Lower leg skin (tissue), 4 donors: ENCODE results near the gene KCNA1. TPM values are rescaled to one million over a fixed set of nuclear protein-coding genes. Genes with fewer than 3 reads are reported as not detected.

Experiments used
- DNase-seq, 2 donors: peaks; one replicate each; pipeline ENCODE4 v3.0.0-alpha.2; 2019; ENCODE audit warnings: low spot score in 2 of 2
- H3K4me3 ChIP-seq: fragments of 200-600 bp; sonication (generic); 2 replicates; pipeline ENCODE4 v1.5.1; 2017; ENCODE audit warnings: mild to moderate bottlenecking, low read depth; ENCODE audit not compliant: poor library complexity, severe bottlenecking
- CTCF ChIP-seq, 3 donors: fragments of 450-650 bp; IDR thresholded peaks; one replicate each; pipeline ENCODE4 v1.5.1; 2016; ENCODE audit warnings: antibody characterized with exemption in 3 of 3, mild to moderate bottlenecking in 3 of 3, moderate library complexity in 2 of 3
- POLR2A ChIP-seq, 2 donors: fragments of 450-650 bp; IDR thresholded peaks; one replicate each; pipeline ENCODE4 v1.6.1; 2016 to 2017; ENCODE audit warnings: antibody characterized with exemption in 2 of 2, mild to moderate bottlenecking in 1 of 2, moderate library complexity in 1 of 2
- WGBS, 2 donors: methylation state at CpG; one replicate each; pipeline ENCODE4 v1.1.5; 2018; 5-methylcytosine and 5-hydroxymethylcytosine counted together
- intact Hi-C: fragments of 100-400 bp; cut with DNase I; formaldehyde crosslinking; loops from one replicate; pipeline ENCODE4 v1.15.0; 2023; ENCODE audit warnings: low total_unique reads
- total RNA-seq, 4 donors: library from RNA; depleted of rRNA; stranded (reverse); fragments of >200 nt; gene quantifications; one replicate each; pipeline ENCODE4 v1.1.0, GENCODE V29; 2016

The KCNA1 gene
- 1 to 10 TPM in 1 of 4 donors, under 1 TPM in 1, not detected in 2; 0.13 to 1.1 TPM for total RNA-seq

DNA sequence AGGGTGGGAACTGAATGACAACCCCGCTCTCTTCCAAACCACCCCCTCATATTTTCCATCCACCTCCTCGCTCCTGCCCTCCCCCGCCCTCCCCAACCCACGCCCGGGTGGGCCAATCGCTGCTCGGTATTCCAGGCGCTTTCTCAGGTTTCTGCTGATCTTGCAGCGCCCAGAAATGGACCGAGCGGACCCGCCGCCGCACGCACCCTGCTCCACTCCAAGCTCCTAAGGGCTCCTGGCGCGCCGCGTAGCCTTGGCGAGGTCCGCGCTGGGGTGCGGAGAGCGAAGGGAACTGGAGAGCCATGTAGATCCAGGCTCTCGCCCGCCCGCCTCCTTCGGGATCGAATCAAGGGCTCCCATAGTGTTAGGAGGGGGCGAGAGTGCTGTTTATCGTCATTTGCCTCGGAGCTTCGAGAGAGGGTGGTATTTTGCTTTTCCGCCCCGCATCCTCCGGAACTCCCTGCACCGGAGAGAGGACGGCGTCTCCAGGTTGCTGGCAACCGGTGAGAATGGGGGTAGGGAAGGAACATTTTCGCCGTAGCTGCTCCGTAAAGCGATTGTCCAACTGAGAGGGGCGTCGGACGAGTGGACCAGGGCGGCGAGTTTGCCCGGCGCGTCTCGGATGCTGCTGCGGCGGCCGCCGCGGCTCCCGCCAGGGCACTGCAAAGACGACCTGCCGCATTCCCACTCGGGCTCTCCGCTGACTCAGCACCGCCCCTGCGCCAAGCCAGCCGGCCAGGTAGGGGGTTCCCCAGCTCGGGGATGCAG lies at the start of gene KCNA1:
Gene KCNA1 (plus strand): TSS at position 172 of the 768 bp plus-strand sequence. CDS start 1,474 bp downstream, outside the sequence.
- no peak for TF ChIP-seq POLR2A (IDR thresholded peaks at IDR 0.05)
- no peak for TF ChIP-seq CTCF (IDR thresholded peaks at IDR 0.05)
- intact Hi-C loops, result no loop called here
- 0 to 1% methylated on average over 43 to 51 of the region's 67 CpGs for WGBS, 2 donors
- peak within 1 kb of the TSS; percentile 13 for H3K4me3 ChIP-seq
- DNase-seq, result no peak

DNA sequence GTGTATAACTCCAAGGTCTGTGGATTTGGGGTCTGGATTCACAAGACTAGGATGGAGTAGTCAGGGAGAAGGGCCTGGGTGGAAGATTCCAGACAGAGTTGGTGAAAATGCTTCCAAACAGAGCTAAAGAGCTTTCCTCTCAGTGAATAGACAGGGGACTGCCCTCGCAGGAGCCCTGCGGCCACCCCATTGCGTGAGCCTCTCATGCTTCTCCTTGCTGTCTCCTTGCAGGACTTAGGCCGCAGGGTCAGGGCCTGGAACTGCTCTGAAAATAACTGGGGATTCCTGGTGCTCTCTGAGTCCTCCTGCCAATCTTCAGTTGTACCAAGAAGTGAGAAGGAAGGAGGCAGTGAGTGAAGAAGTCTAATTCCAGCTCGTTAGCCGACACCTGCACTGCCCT lies 49.0 kb upstream of the KCNA1 start:
- TF ChIP-seq POLR2A (IDR thresholded peaks at IDR 0.05) (no peak), CTCF (IDR thresholded peaks at IDR 0.05) (no peak)
- intact Hi-C loops, result no loop called here
- WGBS, 2 donors, result 86 to 93% methylated on average over 6 of the region's 6 CpGs
- H3K4me3 ChIP-seq, result no peak overlapping the region
- no peak for DNase-seq

DNA sequence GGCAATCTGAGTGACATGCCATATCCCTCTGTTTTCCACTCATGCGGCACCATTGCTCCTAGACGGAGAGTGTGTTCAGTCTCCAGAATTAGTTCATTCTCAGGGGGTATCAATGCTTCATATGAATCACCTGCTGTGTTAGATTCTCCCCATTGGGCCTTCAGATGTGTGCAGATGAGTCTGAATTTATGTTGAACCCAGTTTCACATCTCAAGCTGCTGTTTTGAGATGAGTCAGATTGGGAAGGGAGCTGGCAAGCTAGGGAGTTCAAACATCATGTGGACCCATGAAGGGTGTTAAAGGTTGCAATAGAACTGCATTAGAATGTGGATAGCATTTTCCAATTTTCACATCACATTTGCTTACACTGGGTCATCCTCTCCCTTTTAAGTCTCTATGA lies 46.9 kb upstream of the KCNA1 start:
- no peak overlapping the region for H3K4me3 ChIP-seq
- 92 to 98% methylated on average over 2 of the region's 2 CpGs for WGBS, 2 donors
- DNase-seq, result no peak
- TF ChIP-seq POLR2A (IDR thresholded peaks at IDR 0.05), result no peak
- TF ChIP-seq CTCF (IDR thresholded peaks at IDR 0.05), result no peak
- intact Hi-C loops, result no loop called here

GRCh38 chr12:4864575-4864974 lies 45.1 kb upstream of the KCNA1 start:
- no peak for TF ChIP-seq CTCF (IDR thresholded peaks at IDR 0.05)
- TF ChIP-seq POLR2A (IDR thresholded peaks at IDR 0.05), result no peak
- WGBS, 2 donors, result 83 to 91% methylated on average over 9 of the region's 9 CpGs
- intact Hi-C loops, result no loop called here
- no peak for DNase-seq
- no peak overlapping the region for H3K4me3 ChIP-seq

GRCh38 chr12:4865246-4865645 lies 44.5 kb upstream of the KCNA1 start:
- TF ChIP-seq CTCF (IDR thresholded peaks at IDR 0.05), result no peak
- TF ChIP-seq POLR2A (IDR thresholded peaks at IDR 0.05), result no peak
- 72 to 76% methylated on average over 5 of the region's 5 CpGs for WGBS, 2 donors
- intact Hi-C loops, result no loop called here
- H3K4me3 ChIP-seq, result no peak overlapping the region
- no peak for DNase-seq

- TF ChIP-seq POLR2A (IDR thresholded peaks at IDR 0.05) (no peak), CTCF (IDR thresholded peaks at IDR 0.05) (no peak)
- H3K4me3 ChIP-seq, result no peak overlapping the region
- no peak for DNase-seq
- WGBS, 2 donors, result 42 to 54% methylated on average over 9 of the region's 9 CpGs
- intact Hi-C loops, result no loop called here
Measured at GRCh38 chr12:4866299-4866698, 43.4 kb upstream of the KCNA1 start.
